Endodermal cell (in vitro differentiated cells): ENCODE measurements around the gene TMEM121B. TPM values are rescaled to one million over a fixed set of nuclear protein-coding genes. Genes with fewer than 3 reads are reported as not detected.

ENCODE experiments used
- DNase-seq: peaks from one replicate; pipeline ENCODE4 v3.0.0-alpha.2; 2017
- H3K27ac ChIP-seq: 2 replicates; pipeline ENCODE4 v1.5.1; 2013; ENCODE audit warnings: mild to moderate bottlenecking, low read depth, low read length, moderate library complexity
- H3K27me3 ChIP-seq: 2 replicates; pipeline ENCODE4 v1.6.1; 2013; ENCODE audit warnings: mild to moderate bottlenecking, low read length, moderate library complexity; ENCODE audit not compliant: insufficient read depth, control insufficient read depth, poor library complexity, severe bottlenecking
- H3K36me3 ChIP-seq: 2 replicates; pipeline ENCODE4 v1.7.0; 2013; ENCODE audit warnings: mild to moderate bottlenecking, low read length, moderate library complexity; ENCODE audit not compliant: control insufficient read depth, insufficient read depth
- H3K4me1 ChIP-seq: one replicate; pipeline ENCODE4 v1.7.0; 2013; ENCODE audit warnings: low read length; ENCODE audit not compliant: control insufficient read depth, insufficient read depth
- H3K4me3 ChIP-seq: 2 replicates; pipeline ENCODE4 v1.5.1; 2013; ENCODE audit warnings: mild to moderate bottlenecking, low read length, moderate library complexity
- H3K9ac ChIP-seq: 2 replicates; pipeline ENCODE4 v1.6.1; 2013; ENCODE audit warnings: mild to moderate bottlenecking, low read length, moderate library complexity; ENCODE audit not compliant: poor library complexity, severe bottlenecking; ENCODE audit errors: extremely low read depth
- H3K9me3 ChIP-seq: 2 replicates; pipeline ENCODE4 v1.6.1; 2013; ENCODE audit warnings: mild to moderate bottlenecking, low read length, moderate library complexity; ENCODE audit not compliant: control insufficient read depth
- H3K27ac Mint-ChIP-seq: 2 replicates; pipeline ENCODE4 v1.8.0; 2020; ENCODE audit warnings: mixed read lengths
- H3K27me3 Mint-ChIP-seq: 2 replicates; pipeline ENCODE4 v1.8.0; 2021; ENCODE audit warnings: mild to moderate bottlenecking, mixed read lengths; ENCODE audit not compliant: insufficient read depth
- H3K36me3 Mint-ChIP-seq: 2 replicates; pipeline ENCODE4 v1.8.0; 2020; ENCODE audit warnings: low read depth, mixed read lengths
- H3K4me1 Mint-ChIP-seq: 2 replicates; pipeline ENCODE4 v1.8.0; 2020; ENCODE audit warnings: mixed read lengths
- H3K4me3 Mint-ChIP-seq: 2 replicates; pipeline ENCODE4 v1.8.0; 2020; ENCODE audit warnings: mild to moderate bottlenecking, moderate library complexity, mixed read lengths
- H3K9me3 Mint-ChIP-seq: 2 replicates; pipeline ENCODE4 v1.8.0; 2020; ENCODE audit warnings: mild to moderate bottlenecking, mixed read lengths
- CTCF ChIP-seq: fragments of 200-600 bp; sonication (generic); conservative IDR thresholded peaks from 2 replicates; pipeline ENCODE4 v1.5.0; 2021; ENCODE audit warnings: antibody characterized with exemption, mild to moderate bottlenecking
- WGBS, 2 experiments: methylation state at CpG; one replicate each; pipeline versions ENCODE4 v1.1.5 to v1.1.7; 2013; ENCODE audit warnings: missing lambda C conversion rate in 2 of 2, mixed read lengths in 1 of 2; ENCODE audit not compliant: insufficient coverage in 1 of 2, insufficient read length in 1 of 2; 5-methylcytosine and 5-hydroxymethylcytosine counted together
- total RNA-seq, 2 donors: library from RNA; stranded (reverse); fragmentation: NEBNext Ultra II Directional in 1 of 2; extraction: Animal tissue kit (Norgen Biotek cat#: 25700) in 1 of 2; gene quantifications; 2 replicates in 1 of 2; 3 replicates in 1 of 2; pipeline ENCODE4 v1.2.1, GENCODE V29; 2021

The TMEM121B gene
- total RNA-seq, 2 donors from 2014 or later, result 8.9 to 10.9 TPM

GRCh38 chr22:17120711-17121232, 388 bp downstream of the TMEM121B start:
- Histone ChIP-seq H3K4me1 (peaks cover 19% of the 10 kb centered on the region), H3K9ac (peak overlapping the region; percentile 20), H3K27me3 (no peaks in the 10 kb centered on the region), H3K4me3 (peak overlapping the region; percentile 65), H3K36me3 (no peaks in the 10 kb centered on the region), H3K27ac (no peak overlapping the region), H3K9me3 (no peaks in the 10 kb centered on the region)
- DNase-seq, result no peak
- Mint-ChIP-seq H3K27ac (no peak overlapping the region), H3K9me3 (no peaks in the 10 kb centered on the region), H3K36me3 (no peaks in the 10 kb centered on the region), H3K4me1 (peaks cover 34% of the 10 kb centered on the region), H3K4me3 (peak overlapping the region; percentile 67), H3K27me3 (peaks cover 17% of the 10 kb centered on the region)
- no peak for TF ChIP-seq CTCF
- 0% methylated on average over 9 to 70 of the region's 70 CpGs for WGBS, 2 experiments

- Mint-ChIP-seq H3K36me3 (no peaks in the 10 kb centered on the region), H3K27ac (no peak overlapping the region), H3K9me3 (no peaks in the 10 kb centered on the region), H3K27me3 (peaks cover 17% of the 10 kb centered on the region), H3K4me3 (peak overlapping the region; percentile 67), H3K4me1 (peaks cover 34% of the 10 kb centered on the region)
- H3K9ac ChIP-seq, result no peak overlapping the region
- H3K4me3 ChIP-seq, result no peak overlapping the region
- no peaks in the 10 kb centered on the region for H3K27me3 ChIP-seq
- WGBS, 2 experiments, result 6% methylated on average over 45 of the region's 45 CpGs; no CpG with 5 or more reads in 1 of the 2 experiments
- no peaks in the 10 kb centered on the region for H3K9me3 ChIP-seq
- no peaks in the 10 kb centered on the region for H3K36me3 ChIP-seq
- no peak for TF ChIP-seq CTCF
- peak; percentile 97 for DNase-seq
- H3K4me1 ChIP-seq, result peaks cover 19% of the 10 kb centered on the region
- H3K27ac ChIP-seq, result no peak overlapping the region
Observed at GRCh38 chr22:17120281-17120680, 879 bp downstream of the TMEM121B start.

- WGBS, 2 experiments, result 56 to 73% methylated on average over 19 to 63 of the region's 63 CpGs
- H3K4me3 ChIP-seq, result no peak overlapping the region
- TF ChIP-seq CTCF, result peak; percentile 81
- H3K27me3 ChIP-seq, result no peaks in the 10 kb centered on the region
- H3K9me3 ChIP-seq, result no peaks in the 10 kb centered on the region
- DNase-seq, result peak; percentile 88
- Mint-ChIP-seq H3K9me3 (no peaks in the 10 kb centered on the region), H3K27ac (no peak overlapping the region), H3K4me1 (peaks cover 34% of the 10 kb centered on the region), H3K36me3 (no peaks in the 10 kb centered on the region), H3K27me3 (peaks cover 17% of the 10 kb centered on the region), H3K4me3 (peak overlapping the region; percentile 67)
- H3K4me1 ChIP-seq, result peaks cover 19% of the 10 kb centered on the region
- H3K27ac ChIP-seq, result no peak overlapping the region
- no peak overlapping the region for H3K9ac ChIP-seq
- H3K36me3 ChIP-seq, result no peaks in the 10 kb centered on the region
Observed at GRCh38 chr22:17119481-17120202, 1.5 kb downstream of the TMEM121B start.
